ENCODE results near the gene DNAL1.
"Not testable (repeated sequence)": the region's sequence is repeated elsewhere in the genome, so short reads cannot be mapped to it uniquely, and the experiment has no call there.

Gene DNAL1

GRCh38 chr14:73644531-73645247, at the start of gene DNAL1:
Gene DNAL1 (plus strand): TSS chr14:73644986. CDS start chr14:73645040, 54 bp downstream.
- DNase-seq, result peak; percentile 97

GRCh38 chr14:73599499-73599898, 45.3 kb upstream of the DNAL1 start:
- no peak for DNase-seq

GRCh38 chr14:73602994-73603393, 41.8 kb upstream of the DNAL1 start:
- no peak for DNase-seq

GRCh38 chr14:73606271-73606670, 38.5 kb upstream of the DNAL1 start:
- DNase-seq, result no peak

- no peak for DNase-seq
Observed at GRCh38 chr14:73607241-73607640, 37.5 kb upstream of the DNAL1 start.

- DNase-seq, result no peak
Observed at GRCh38 chr14:73610687-73611086, 34.1 kb upstream of the DNAL1 start.

GRCh38 chr14:73612339-73613045, 32.3 kb upstream of the DNAL1 start, which contains the start of gene ACOT6:
Gene ACOT6 (plus strand): TSS chr14:73612517. CDS start chr14:73612572, 55 bp downstream.
- DNase-seq, result peak; percentile 70

- DNase-seq, result peak; percentile 67
Observed at GRCh38 chr14:73613046-73613383, 31.8 kb upstream of the DNAL1 start.

- DNase-seq, result no peak
Observed at GRCh38 chr14:73613419-73613963, 31.3 kb upstream of the DNAL1 start.

- no peak for DNase-seq
Observed at GRCh38 chr14:73616831-73617230, 28.0 kb upstream of the DNAL1 start.

- no peak for DNase-seq
Observed at GRCh38 chr14:73619524-73619923, 25.3 kb upstream of the DNAL1 start.

GRCh38 chr14:73620268-73620667, 24.5 kb upstream of the DNAL1 start:
- DNase-seq, result no peak

GRCh38 chr14:73623504-73624054, 21.2 kb upstream of the DNAL1 start:
- no peak for DNase-seq

GRCh38 chr14:73625706-73626105, 19.1 kb upstream of the DNAL1 start:
- DNase-seq, result no peak

GRCh38 chr14:73627151-73627558, 17.6 kb upstream of the DNAL1 start:
- DNase-seq, result no peak

- no peak for DNase-seq
Observed at GRCh38 chr14:73630009-73630780, 14.6 kb upstream of the DNAL1 start.

GRCh38 chr14:73633116-73634010, 11.4 kb upstream of the DNAL1 start:
- peak; percentile 37 for DNase-seq

- peak; percentile 16 for DNase-seq
Observed at GRCh38 chr14:73634011-73634833, 10.6 kb upstream of the DNAL1 start.

- not testable (repeated sequence) for DNase-seq
Observed at GRCh38 chr14:73636355-73636754, 8.4 kb upstream of the DNAL1 start.

GRCh38 chr14:73637830-73638229, 7.0 kb upstream of the DNAL1 start:
- no peak for DNase-seq

- DNase-seq, result no peak
Observed at GRCh38 chr14:73640796-73641365, 3.9 kb upstream of the DNAL1 start.

Measured in NCI-H2227 treated with DMSO at 0.1 percent for 48 hours (cell line).